H1 (cell line): ENCODE results near the gene LSM4. TPM values are rescaled to one million over a fixed set of nuclear protein-coding genes. Genes with fewer than 3 reads are reported as not detected.

Source experiments
- CTCF ChIA-PET: fragments of 300-600 bp; sonication (Branson Sonifier 250); formaldehyde crosslinking; loops from one replicate; lab custom pipeline; 2021; ENCODE audit not compliant: partially characterized antibody; lab: Charles Lee
- POLR2A ChIA-PET: fragments of 300-600 bp; sonication (Branson Sonifier 250); formaldehyde crosslinking; loops from one replicate; lab custom pipeline; 2021; ENCODE audit warnings: inconsistent platforms; ENCODE audit not compliant: partially characterized antibody; lab: Charles Lee
- DNase-seq, 2 experiments: peaks; one replicate each; pipeline versions ENCODE4 v3.0.0 to v3.0.0-alpha.2; 2010 to 2022; ENCODE audit warnings: low spot score in 2 of 2, low read depth in 1 of 2, mixed read lengths in 1 of 2
- FAIRE-seq: peaks from 2 replicates; lab custom pipeline; 2011; peaks lifted over from hg19 to GRCh38; lab: Jason Lieb, UNC
- H2AFZ ChIP-seq: 2 replicates; pipeline ENCODE4 v1.8.1; 2012; ENCODE audit warnings: low read length, inconsistent platforms
- H2AK5ac ChIP-seq: 2 replicates; pipeline ENCODE4 v1.6.1; 2013; ENCODE audit warnings: low read depth, low read length
- H2BK120ac ChIP-seq: replicated peaks from 2 replicates; pipeline ENCODE3; 2013; ENCODE audit warnings: low read depth, low read length, inconsistent platforms
- H2BK12ac ChIP-seq: 2 replicates; pipeline ENCODE4 v1.6.1; 2013; ENCODE audit warnings: low read depth, low read length
- H2BK15ac ChIP-seq: 2 replicates; pipeline ENCODE4 v1.6.1; 2013; ENCODE audit warnings: low read length
- H2BK20ac ChIP-seq: 2 replicates; pipeline ENCODE4 v1.6.1; 2013; ENCODE audit warnings: low read length
- H2BK5ac ChIP-seq: 2 replicates; pipeline ENCODE4 v1.6.1; 2013; ENCODE audit warnings: low read depth, low read length
- H3K14ac ChIP-seq: 2 replicates; pipeline ENCODE4 v1.6.1; 2013; ENCODE audit warnings: inconsistent platforms; ENCODE audit not compliant: insufficient read length
- H3K18ac ChIP-seq: 2 replicates; pipeline ENCODE4 v1.6.1; 2013; ENCODE audit warnings: low read length; ENCODE audit errors: extremely low read depth
- H3K23ac ChIP-seq: 2 replicates; pipeline ENCODE4 v1.6.1; 2013; ENCODE audit warnings: inconsistent platforms; ENCODE audit not compliant: insufficient read length
- H3K23me2 ChIP-seq: 2 replicates; pipeline ENCODE4 v1.6.1; 2013; ENCODE audit warnings: low read depth, low read length
- H3K27ac ChIP-seq: 2 replicates; pipeline ENCODE4 v1.6.1; 2011; ENCODE audit warnings: low read depth, low read length, inconsistent platforms
- H3K27me3 ChIP-seq, 4 experiments: replicated peaks in 1 of 4; 1 replicate in 1 of 4; 2 replicates in 3 of 4; pipeline versions ENCODE4 v1.6.1 to v1.8.1; 2011 to 2013; ENCODE audit warnings: low read length in 3 of 4, mild to moderate bottlenecking in 3 of 4, inconsistent platforms in 2 of 4, mixed read lengths in 2 of 4, moderate library complexity in 1 of 4; ENCODE audit not compliant: control insufficient read depth in 3 of 4, insufficient read depth in 3 of 4; ENCODE audit errors: extremely low read depth in 1 of 4
- H3K36me3 ChIP-seq, 4 experiments: 2 replicates each; pipeline versions ENCODE4 v1.6.1 to v1.8.1; 2011 to 2013; ENCODE audit warnings: mild to moderate bottlenecking in 4 of 4, low read length in 3 of 4, moderate library complexity in 2 of 4, control low read depth in 1 of 4, inconsistent platforms in 1 of 4; ENCODE audit not compliant: insufficient read depth in 4 of 4, control insufficient read depth in 2 of 4
- H3K4ac ChIP-seq: replicated peaks from 2 replicates; pipeline ENCODE3; 2013; ENCODE audit warnings: low read length, low read depth, mixed read lengths, inconsistent platforms; ENCODE audit not compliant: insufficient read length
- H3K4me1 ChIP-seq, 4 experiments: replicated peaks in 1 of 4; 1 replicate in 1 of 4; 2 replicates in 3 of 4; pipeline versions ENCODE4 v1.6.1 to v1.8.1; 2011 to 2013; ENCODE audit warnings: low read length in 3 of 4, inconsistent platforms in 2 of 4, mixed read lengths in 1 of 4; ENCODE audit not compliant: insufficient read depth in 4 of 4, control insufficient read depth in 3 of 4
- H3K4me2 ChIP-seq, 2 experiments: 2 replicates each; pipeline versions ENCODE4 v1.6.1 to v1.8.1; 2011 to 2013; ENCODE audit warnings: low read depth in 2 of 2, low read length in 2 of 2, control low read depth in 1 of 2, inconsistent platforms in 1 of 2, mild to moderate bottlenecking in 1 of 2; ENCODE audit not compliant: insufficient read depth in 1 of 2
- H3K4me3 ChIP-seq, 4 experiments: fragments of 200-600, 300-600 bp in 1 of 4; sonication (generic), shearing (Covaris generic), sonication (Bioruptor Twin) in 1 of 4; 2 replicates each; pipeline versions ENCODE4 v1.5.1 to v1.8.1; 2011 to 2016; ENCODE audit warnings: low read length in 4 of 4, low read depth in 3 of 4, control low read depth in 2 of 4, inconsistent platforms in 2 of 4, mild to moderate bottlenecking in 2 of 4, mixed read lengths in 1 of 4, moderate library complexity in 1 of 4; ENCODE audit not compliant: insufficient read depth in 2 of 4; ENCODE audit errors: extremely low read depth in 1 of 4
- H3K56ac ChIP-seq: replicated peaks from 2 replicates; pipeline ENCODE3; 2013; ENCODE audit warnings: low read depth, mild to moderate bottlenecking, mixed read lengths, low read length, inconsistent platforms; ENCODE audit not compliant: insufficient read length
- H3K79me1 ChIP-seq: 2 replicates; pipeline ENCODE4 v1.6.1; 2013; ENCODE audit warnings: low read depth, low read length, control low read depth
- H3K79me2 ChIP-seq, 2 experiments: 2 replicates each; pipeline versions ENCODE4 v1.6.1 to v1.8.1; 2012 to 2013; ENCODE audit warnings: low read length in 2 of 2, mild to moderate bottlenecking in 2 of 2, inconsistent platforms in 1 of 2; ENCODE audit not compliant: insufficient read depth in 2 of 2, control insufficient read depth in 1 of 2
- H3K9ac ChIP-seq, 4 experiments: replicated peaks in 1 of 4; 1 replicate in 1 of 4; 2 replicates in 3 of 4; pipeline versions ENCODE4 v1.6.1 to v1.8.1; 2011 to 2013; ENCODE audit warnings: low read depth in 3 of 4, low read length in 3 of 4, control low read depth in 2 of 4, mild to moderate bottlenecking in 2 of 4, moderate library complexity in 2 of 4, inconsistent platforms in 1 of 4; ENCODE audit errors: extremely low read depth in 1 of 4
- H3K9me3 ChIP-seq, 2 experiments: 2 replicates each; pipeline versions ENCODE4 v1.6.1 to v1.8.1; 2012 to 2013; ENCODE audit warnings: mild to moderate bottlenecking in 2 of 2, moderate library complexity in 2 of 2, control low read depth in 1 of 2, inconsistent platforms in 1 of 2, low read depth in 1 of 2, low read length in 1 of 2, mixed read lengths in 1 of 2; ENCODE audit not compliant: insufficient read depth in 2 of 2
- H4K20me1 ChIP-seq, 2 experiments: replicated peaks in 1 of 2; 2 replicates each; pipeline versions ENCODE3 to v1.8.1; 2011 to 2013; ENCODE audit warnings: inconsistent platforms in 2 of 2, low read length in 2 of 2, mild to moderate bottlenecking in 1 of 2; ENCODE audit not compliant: insufficient read depth in 2 of 2, control insufficient read depth in 1 of 2
- H4K5ac ChIP-seq: 2 replicates; pipeline ENCODE4 v1.6.1; 2013; ENCODE audit warnings: low read length, low read depth, mixed read lengths, inconsistent platforms; ENCODE audit not compliant: insufficient read length
- H4K8ac ChIP-seq: 2 replicates; pipeline ENCODE4 v1.8.0; 2013; ENCODE audit warnings: mild to moderate bottlenecking, moderate library complexity, low read length, inconsistent platforms; ENCODE audit not compliant: insufficient read depth; ENCODE audit errors: extremely low read depth
- H4K91ac ChIP-seq: replicated peaks from 2 replicates; pipeline ENCODE3; 2013; ENCODE audit warnings: low read length, mixed read lengths, inconsistent platforms; ENCODE audit not compliant: insufficient read length
- SAP30 ChIP-seq: fragments of 300-600 bp; sonication (generic); IDR thresholded peaks from 2 replicates; pipeline ENCODE4 v1.7.1; 2012; ENCODE audit warnings: low read length, moderate library complexity, mild to moderate bottlenecking, inconsistent platforms; ENCODE audit not compliant: insufficient read depth, insufficient replicate concordance
- SP1 ChIP-seq: IDR thresholded peaks from 2 replicates; pipeline ENCODE4 v1.6.1; 2011; ENCODE audit warnings: low read depth, low read length
- SP4 ChIP-seq: IDR thresholded peaks from 2 replicates; pipeline ENCODE4 v1.6.1; 2012; ENCODE audit warnings: low read length, inconsistent platforms
- YY1 ChIP-seq: IDR thresholded peaks from 2 replicates; pipeline ENCODE4 v1.6.1; 2011; ENCODE audit warnings: low read depth, mild to moderate bottlenecking, low read length
- WGBS, 2 experiments: shearing (Covaris generic) in 1 of 2; methylation state at CpG; one replicate each; pipeline versions ENCODE4 v1.1.6 to v1.1.7; 2013 to 2015; ENCODE audit warnings: low lambda C conversion rate in 2 of 2, mixed read lengths in 2 of 2, inconsistent platforms in 1 of 2, low coverage in 1 of 2, missing lambda C conversion rate in 1 of 2; ENCODE audit not compliant: insufficient replicate concordance in 2 of 2, insufficient coverage in 1 of 2, insufficient read length in 1 of 2; ENCODE audit errors: extremely low coverage in 1 of 2, missing lambda C conversion rate in 1 of 2; 5-methylcytosine and 5-hydroxymethylcytosine counted together
- polyA plus RNA-seq, 7 experiments: library from polyadenylated mRNA; depleted of rRNA in 3 of 7; stranded (reverse) in 5 of 7; unstranded in 2 of 7; fragments of >200 nt in 5 of 7; fragments of 200-250 nt in 2 of 7; gene quantifications; 1 replicate in 5 of 7; 2 replicates in 1 of 7; 4 replicates in 1 of 7; pipeline versions ENCODE4 v1.2.1 to v1.2.3, GENCODE V29; 2011 to 2013; ENCODE audit warnings: missing spikeins in 2 of 7, mixed read lengths in 2 of 7
- total RNA-seq: library from RNA; stranded (reverse); fragmentation: NEBNext Ultra II Directional; extraction: Animal tissue kit (Norgen Biotek cat#: 25700); gene quantifications from 2 replicates; pipeline ENCODE4 v1.2.1, GENCODE V29; 2021

The LSM4 gene
- total and polyA plus RNA-seq, 2 of the 8 experiments (the other 6 are each of a cell fraction or from before 2014, with no cell fraction given) = 302 to 319 TPM

- no peak overlapping the region for H3K4me2 ChIP-seq
- ChIA-PET CTCF (interaction anchor here (0.6 to 2.6 kb wide), 7 partner anchors 9 to 1055 kb away, joined by 3 to 18 read pairs (median 4); partner anchors contain the start of gene LSM4), POLR2A (interaction anchor here (0.5 to 2.6 kb wide), 8 partner anchors 10 to 110 kb away, joined by 3 to 13 read pairs (median 4); partner anchors contain the start of genes JUND and LSM4)
- no peak overlapping the region for H3K14ac ChIP-seq
- peaks cover 0 to 25% (median 10%) of the 10 kb centered on the region in 4 experiments; a peak in 6 of 7 replicates for H3K4me1 ChIP-seq
- TF ChIP-seq SP1 (no peak), SP4 (no peak), SAP30 (no peak), YY1 (no peak)
- H3K27ac ChIP-seq = no peak overlapping the region
- no peak overlapping the region for H2BK20ac ChIP-seq
- H3K18ac ChIP-seq = no peak overlapping the region
- H3K9ac ChIP-seq = no peak overlapping the region; a peak in 1 of 7 replicates
- peaks cover 5% of the 10 kb centered on the region; the same call in 1 of the 2 replicates for H3K23me2 ChIP-seq
- no peak overlapping the region for H2AFZ ChIP-seq
- 94% methylated on average over 14 of the region's 14 CpGs; no CpG with 5 or more reads in 1 of the 2 experiments for WGBS, 2 experiments
- no peak overlapping the region for H3K23ac ChIP-seq
- FAIRE-seq (no peak), DNase-seq (no peak)
- peaks cover 9 to 45% (median 29%) of the 10 kb centered on the region in 4 experiments for H3K36me3 ChIP-seq
- H3K9me3 ChIP-seq = no peaks in the 10 kb centered on the region
- H3K79me2 ChIP-seq = no peaks in the 10 kb centered on the region
- H3K4ac ChIP-seq = no peak overlapping the region
- no peak overlapping the region for H2AK5ac ChIP-seq
- no peak overlapping the region for H2BK120ac ChIP-seq
- no peak overlapping the region for H4K5ac ChIP-seq
- H3K4me3 ChIP-seq = no peak overlapping the region
- no peak overlapping the region for H4K8ac ChIP-seq
- H2BK15ac ChIP-seq = no peak overlapping the region
- no peak overlapping the region for H2BK5ac ChIP-seq
- no peak overlapping the region for H4K91ac ChIP-seq
- H3K27me3 ChIP-seq = no peaks in the 10 kb centered on the region
- no peak overlapping the region for H3K56ac ChIP-seq
- H4K20me1 ChIP-seq = peaks cover 0 to 4% of the 10 kb centered on the region in 2 experiments
- H3K79me1 ChIP-seq = no peaks in the 10 kb centered on the region; the same call in 1 of the 2 replicates
- H2BK12ac ChIP-seq = no peak overlapping the region
Measured at GRCh38 chr19:18306888-18307260, 16.0 kb downstream of the LSM4 start.
